ENCODE measurements around the gene TMEM184B. TPM values are rescaled to one million over a fixed set of nuclear protein-coding genes. Genes with fewer than 3 reads are reported as not detected.

The TMEM184B gene
- 14.3 TPM for total RNA-seq

- Histone ChIP-seq H3K4me3 (ENCODE audit: low read length) (peak within 1 kb of the TSS; percentile 80), H3K27me3 (ENCODE audit: insufficient read depth, low read length) (no peaks in the 10 kb centered on the region), H3K4me1 (ENCODE audit: insufficient read depth, low read length) (peaks cover 28% of the 10 kb centered on the region), H3K9me3 (ENCODE audit: low read depth, low read length) (no peaks in the 10 kb centered on the region)
These were observed at the start of gene TMEM184B for GRCh38 chr22:38272373-38273134. Gene TMEM184B, minus strand, starts transcription at chr22:38273010. Its CDS starts 25,049 bp downstream, at chr22:38247961.

GRCh38 chr22:38320605-38321402, 48.0 kb upstream of the TMEM184B start:
- no peak overlapping the region for H3K4me3 ChIP-seq (ENCODE audit: low read length)
- no peaks in the 10 kb centered on the region for H3K9me3 ChIP-seq (ENCODE audit: low read depth, low read length)
- H3K27me3 ChIP-seq (ENCODE audit: insufficient read depth, low read length) = no peaks in the 10 kb centered on the region
- H3K4me1 ChIP-seq (ENCODE audit: insufficient read depth, low read length) = peaks cover 16% of the 10 kb centered on the region

GRCh38 chr22:38318792-38319773, 46.3 kb upstream of the TMEM184B start:
- Histone ChIP-seq H3K4me3 (ENCODE audit: low read length) (no peak overlapping the region), H3K27me3 (ENCODE audit: insufficient read depth, low read length) (no peaks in the 10 kb centered on the region), H3K4me1 (ENCODE audit: insufficient read depth, low read length) (peaks cover 33% of the 10 kb centered on the region), H3K9me3 (ENCODE audit: low read depth, low read length) (no peaks in the 10 kb centered on the region)

- no peaks in the 10 kb centered on the region for H3K9me3 ChIP-seq (ENCODE audit: low read depth, low read length)
- peak overlapping the region; percentile 39 for H3K4me3 ChIP-seq (ENCODE audit: low read length)
- peaks cover 43% of the 10 kb centered on the region for H3K4me1 ChIP-seq (ENCODE audit: insufficient read depth, low read length)
These were observed 45.3 kb upstream of the TMEM184B start for GRCh38 chr22:38317995-38318715.

DNA sequence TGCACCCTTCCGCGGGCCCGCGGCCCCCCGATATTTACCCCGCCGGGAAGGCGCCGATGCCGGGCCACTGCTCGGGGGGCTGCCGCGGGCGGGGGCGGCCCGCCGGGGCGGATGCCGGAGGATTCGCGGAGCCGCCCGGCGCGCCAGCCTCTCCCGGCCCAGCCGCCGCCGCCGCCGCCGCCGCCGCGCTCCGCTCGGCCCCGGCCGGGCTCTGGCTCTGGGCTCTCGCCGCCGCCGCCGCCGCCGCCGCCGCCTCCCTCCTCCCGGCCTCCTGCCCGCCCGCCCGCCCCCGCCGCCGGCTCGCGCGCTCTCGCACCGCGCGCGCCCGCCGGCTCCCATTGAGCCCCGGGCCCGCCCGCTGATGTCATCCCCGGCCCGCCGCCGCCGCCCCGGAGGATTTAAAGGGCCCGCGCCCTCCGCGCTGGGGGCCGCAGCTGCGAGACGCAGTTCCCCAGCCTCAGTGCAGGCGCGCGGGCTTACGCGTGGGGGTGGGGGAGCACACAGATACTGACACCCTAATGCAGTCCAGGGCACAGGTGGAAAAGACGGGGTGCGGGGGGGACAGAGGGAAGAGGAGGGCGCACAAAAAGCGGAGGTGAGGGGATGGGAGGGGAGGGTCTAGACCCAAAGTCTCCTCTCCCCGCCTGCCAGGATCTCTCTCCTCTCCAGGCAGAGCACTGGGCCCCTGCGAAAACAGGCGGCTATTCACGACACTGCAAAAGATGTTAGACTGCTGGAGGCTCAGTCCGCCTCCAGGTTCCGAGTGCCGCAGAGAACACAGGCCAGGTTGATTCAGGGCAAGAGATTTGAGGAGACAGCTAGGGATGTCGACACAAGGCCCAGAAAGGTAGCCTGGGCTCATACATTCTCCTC, 44.5 kb upstream of the TMEM184B start, which contains the start of gene CSNK1E:
Gene CSNK1E (minus strand): TSS at position 312 of the 873 bp plus-strand sequence. CDS start 3,276 bp downstream, outside the sequence.
- no peaks in the 10 kb centered on the region for H3K27me3 ChIP-seq (ENCODE audit: insufficient read depth, low read length)
- peaks cover 45% of the 10 kb centered on the region for H3K4me1 ChIP-seq (ENCODE audit: insufficient read depth, low read length)
- H3K4me3 ChIP-seq (ENCODE audit: low read length) = peak within 1 kb of the TSS; percentile 44
- H3K9me3 ChIP-seq (ENCODE audit: low read depth, low read length) = no peaks in the 10 kb centered on the region

More at GRCh38 chr22:38317995-38318715, 45.3 kb upstream of the TMEM184B start:
- no peaks in the 10 kb centered on the region for H3K27me3 ChIP-seq (ENCODE audit: insufficient read depth, low read length)

DNA sequence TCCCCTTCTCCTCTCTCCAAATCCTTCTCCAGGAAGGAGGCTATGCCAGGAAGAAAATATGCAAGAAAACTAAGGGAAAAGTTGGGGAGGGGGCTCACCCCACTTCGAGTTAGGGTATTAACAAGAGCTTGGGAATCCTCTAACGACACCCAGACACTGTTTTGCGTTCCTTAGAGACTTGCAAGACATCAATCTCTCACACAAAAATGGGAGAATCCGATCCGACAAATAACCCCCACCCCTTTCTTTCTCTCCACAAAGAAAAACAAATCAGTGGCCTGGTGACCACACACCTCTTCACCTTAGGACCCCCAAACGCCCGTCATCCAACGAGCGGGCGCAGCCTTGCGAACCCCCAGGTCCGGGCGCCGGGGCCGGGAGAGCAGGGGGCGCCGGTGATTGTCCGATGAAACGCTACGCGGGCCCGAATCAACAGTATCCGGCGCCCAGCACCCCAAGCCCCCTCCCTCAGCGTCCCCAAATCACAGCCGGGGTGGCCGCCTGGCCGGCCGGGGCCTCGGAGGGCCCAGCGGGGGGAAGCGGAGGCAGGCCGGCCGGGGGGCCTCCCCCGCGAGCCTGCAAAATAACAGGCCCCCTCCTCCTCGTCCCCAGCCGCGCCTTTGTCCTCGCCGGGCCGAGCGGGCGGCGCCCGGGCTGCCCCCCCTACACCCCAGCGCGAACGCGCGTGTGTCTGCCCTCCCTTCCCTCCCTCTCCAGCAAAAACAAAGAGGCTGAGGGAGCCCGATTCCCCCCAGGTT, 43.7 kb upstream of the TMEM184B start:
- H3K4me1 ChIP-seq (ENCODE audit: insufficient read depth, low read length) = peaks cover 45% of the 10 kb centered on the region
- peak overlapping the region; percentile 44 for H3K4me3 ChIP-seq (ENCODE audit: low read length)
- no peaks in the 10 kb centered on the region for H3K27me3 ChIP-seq (ENCODE audit: insufficient read depth, low read length)
- H3K9me3 ChIP-seq (ENCODE audit: low read depth, low read length) = no peaks in the 10 kb centered on the region

GRCh38 chr22:38315823-38316363, 43.1 kb upstream of the TMEM184B start:
- H3K9me3 ChIP-seq (ENCODE audit: low read depth, low read length) = no peaks in the 10 kb centered on the region
- H3K27me3 ChIP-seq (ENCODE audit: insufficient read depth, low read length) = no peaks in the 10 kb centered on the region
- peak overlapping the region; percentile 44 for H3K4me3 ChIP-seq (ENCODE audit: low read length)
- H3K4me1 ChIP-seq (ENCODE audit: insufficient read depth, low read length) = peaks cover 45% of the 10 kb centered on the region

GRCh38 chr22:38314933-38315822, 42.4 kb upstream of the TMEM184B start:
- Histone ChIP-seq H3K4me1 (ENCODE audit: insufficient read depth, low read length) (peaks cover 45% of the 10 kb centered on the region), H3K27me3 (ENCODE audit: insufficient read depth, low read length) (no peaks in the 10 kb centered on the region), H3K4me3 (ENCODE audit: low read length) (no peak overlapping the region), H3K9me3 (ENCODE audit: low read depth, low read length) (no peaks in the 10 kb centered on the region)

DNA sequence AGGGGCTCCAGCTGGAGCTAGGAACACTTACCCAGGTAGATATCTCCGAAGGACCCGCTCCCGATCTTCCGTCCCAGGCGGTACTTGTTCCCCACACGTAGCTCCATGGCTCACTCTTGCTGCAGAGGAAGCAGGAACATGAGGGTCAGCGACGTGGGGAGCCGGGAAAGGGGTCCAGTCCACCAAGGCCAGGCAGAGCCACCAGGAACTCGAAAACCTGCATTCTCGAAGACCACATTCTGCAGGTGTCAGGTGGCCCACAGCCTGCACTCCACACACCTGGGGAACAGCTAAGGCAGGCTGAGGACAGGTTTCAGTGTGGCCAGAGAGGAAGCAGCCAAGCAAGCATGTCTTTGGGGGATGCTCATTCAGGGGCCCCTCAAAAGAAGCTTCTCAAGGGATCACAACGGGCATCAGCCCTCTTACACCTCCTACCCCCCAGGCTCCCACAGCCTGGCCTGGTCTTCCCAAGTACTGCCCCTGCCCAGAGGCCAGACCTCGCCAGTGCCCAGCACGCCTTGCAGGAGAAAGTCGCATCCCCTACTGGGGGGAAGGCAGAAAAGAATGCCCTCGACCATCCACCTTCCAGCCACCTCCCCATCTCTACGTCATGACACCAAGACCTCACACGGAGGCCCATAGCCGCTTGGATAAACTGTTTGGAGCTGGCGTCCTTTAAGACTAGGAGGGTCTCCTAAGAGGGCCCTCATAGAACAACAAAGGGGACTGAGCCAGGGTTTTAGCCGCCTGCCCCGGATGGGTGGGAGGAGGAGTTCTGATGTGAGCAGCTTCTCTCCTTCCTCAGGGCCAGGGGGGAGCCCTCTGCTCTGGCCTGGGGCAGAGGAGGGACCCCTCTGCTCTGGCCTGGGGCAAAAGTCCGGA, 41.5 kb upstream of the TMEM184B start:
- Histone ChIP-seq H3K4me1 (ENCODE audit: insufficient read depth, low read length) (peaks cover 45% of the 10 kb centered on the region), H3K27me3 (ENCODE audit: insufficient read depth, low read length) (no peaks in the 10 kb centered on the region), H3K4me3 (ENCODE audit: low read length) (no peak overlapping the region), H3K9me3 (ENCODE audit: low read depth, low read length) (no peaks in the 10 kb centered on the region)

DNA sequence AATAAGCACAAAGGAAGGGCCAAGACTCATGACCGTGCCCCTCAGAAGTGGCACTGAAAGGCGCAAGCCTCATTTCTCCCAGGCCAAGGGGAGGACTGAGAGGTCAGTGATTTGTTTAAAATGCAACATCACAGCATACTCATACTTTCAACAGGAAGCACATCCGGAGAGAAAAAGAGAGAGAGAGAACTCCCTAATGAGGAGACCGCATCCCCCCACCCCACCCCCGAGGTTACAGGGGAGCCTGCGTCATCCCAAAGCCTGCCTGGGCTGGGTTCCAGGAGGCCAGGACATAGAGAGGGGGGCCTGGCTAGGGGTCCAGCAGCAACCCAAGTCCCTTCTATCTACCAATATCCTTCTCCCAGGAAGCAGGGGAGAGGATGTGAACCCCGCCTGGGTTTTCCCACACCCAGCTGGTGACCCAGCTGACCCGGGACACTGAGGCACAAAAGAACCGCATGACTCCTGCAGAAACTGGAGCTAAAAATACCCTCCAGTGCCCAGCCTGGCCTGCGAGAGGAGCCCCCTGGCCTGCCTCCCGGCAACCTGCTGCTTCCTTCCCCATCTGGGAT, 40.7 kb upstream of the TMEM184B start:
- Histone ChIP-seq H3K4me3 (ENCODE audit: low read length) (no peak overlapping the region), H3K4me1 (ENCODE audit: insufficient read depth, low read length) (peaks cover 45% of the 10 kb centered on the region), H3K27me3 (ENCODE audit: insufficient read depth, low read length) (no peaks in the 10 kb centered on the region), H3K9me3 (ENCODE audit: low read depth, low read length) (no peaks in the 10 kb centered on the region)

Data from mononuclear cell (primary cell).